Measurements from ENCODE around the gene ANK3. TPM values are rescaled to one million over a fixed set of nuclear protein-coding genes. Genes with fewer than 3 reads are reported as not detected.

The ANK3 gene
- total RNA-seq, 1 experiment from 2014 or later, result 6.7 TPM

- TF ChIP-seq CTCF (IDR thresholded peaks at IDR 0.05; ENCODE audit: unreplicated experiment), result no peak
- POLR2A ChIA-PET, result interaction anchor here (1.4 kb wide), 1 partner anchor 10 kb away, joined by 4 read pairs; no protein-coding TSS in a partner anchor
- no TSS peak for BruUV-seq (replicated peaks)
- no peaks in the 10 kb centered on the region for H3K9me3 Mint-ChIP-seq (ENCODE audit: unreplicated experiment)
- H3K4me1 Mint-ChIP-seq (ENCODE audit: insufficient read depth, unreplicated experiment), result no peaks in the 10 kb centered on the region
- DNase-seq (ENCODE audit: unreplicated experiment), result no peak
- CTCF ChIA-PET, result interaction anchor here (1.2 kb wide), 1 partner anchor 199 kb away, joined by 5 read pairs; no protein-coding TSS in a partner anchor
- H3K4me3 Mint-ChIP-seq (ENCODE audit: unreplicated experiment), result no peak overlapping the region
- H3K27ac Mint-ChIP-seq (ENCODE audit: low read depth, unreplicated experiment), result no peak overlapping the region
- H3K36me3 Mint-ChIP-seq (ENCODE audit: insufficient read depth, unreplicated experiment), result no peaks in the 10 kb centered on the region
- no peaks in the 10 kb centered on the region for H3K27me3 Mint-ChIP-seq (ENCODE audit: insufficient read depth, unreplicated experiment)
- intact Hi-C loops (cut with micrococcal nuclease), result loop anchor here (10.0 kb wide), 1 partner anchor 80 kb away; no protein-coding TSS in a partner anchor
Observed at GRCh38 chr10:60234551-60234950, 155.1 kb downstream of the ANK3 start.

GRCh38 chr10:60230892-60231291 is 158.8 kb downstream of the ANK3 start:
- intact Hi-C loops (cut with micrococcal nuclease), result loop anchor here (10.0 kb wide), 1 partner anchor 84 kb away; no protein-coding TSS in a partner anchor
- H3K36me3 Mint-ChIP-seq (ENCODE audit: insufficient read depth, unreplicated experiment), result no peaks in the 10 kb centered on the region
- H3K4me3 Mint-ChIP-seq (ENCODE audit: unreplicated experiment), result no peak overlapping the region
- CTCF ChIA-PET, result interaction anchor here (0.7 to 1.5 kb wide), 3 partner anchors 7 to 205 kb away, joined by 3 to 5 read pairs (median 3); no protein-coding TSS in a partner anchor
- no peak overlapping the region for H3K27ac Mint-ChIP-seq (ENCODE audit: low read depth, unreplicated experiment)
- no peak for DNase-seq (ENCODE audit: unreplicated experiment)
- no peak for TF ChIP-seq CTCF (IDR thresholded peaks at IDR 0.05; ENCODE audit: unreplicated experiment)
- no peaks in the 10 kb centered on the region for H3K27me3 Mint-ChIP-seq (ENCODE audit: insufficient read depth, unreplicated experiment)
- no peaks in the 10 kb centered on the region for H3K9me3 Mint-ChIP-seq (ENCODE audit: unreplicated experiment)
- POLR2A ChIA-PET, result interaction anchor here (0.7 to 1.8 kb wide), 2 partner anchors 8 to 48 kb away, joined by 4 to 5 read pairs; no protein-coding TSS in a partner anchor
- H3K4me1 Mint-ChIP-seq (ENCODE audit: insufficient read depth, unreplicated experiment), result no peaks in the 10 kb centered on the region
- no TSS peak for BruUV-seq (replicated peaks)

GRCh38 chr10:60224066-60224705 is 165.5 kb downstream of the ANK3 start:
- Mint-ChIP-seq H3K4me1 (ENCODE audit: insufficient read depth, unreplicated experiment) (no peaks in the 10 kb centered on the region), H3K27me3 (ENCODE audit: insufficient read depth, unreplicated experiment) (no peaks in the 10 kb centered on the region), H3K36me3 (ENCODE audit: insufficient read depth, unreplicated experiment) (no peaks in the 10 kb centered on the region), H3K9me3 (ENCODE audit: unreplicated experiment) (no peaks in the 10 kb centered on the region), H3K27ac (ENCODE audit: low read depth, unreplicated experiment) (no peak overlapping the region), H3K4me3 (ENCODE audit: unreplicated experiment) (no peak overlapping the region)
- BruUV-seq (replicated peaks), result no TSS peak
- ChIA-PET POLR2A (interaction anchor here (0.7 to 0.9 kb wide), 2 partner anchors 11 to 36 kb away, joined by 4 to 5 read pairs; no protein-coding TSS in a partner anchor), CTCF (interaction anchor here (0.7 to 0.8 kb wide), 6 partner anchors 9 to 152 kb away, joined by 3 to 4 read pairs (median 3); no protein-coding TSS in a partner anchor)
- intact Hi-C loops (cut with micrococcal nuclease), result no loop called here
- no peak for DNase-seq (ENCODE audit: unreplicated experiment)
- no peak for TF ChIP-seq CTCF (IDR thresholded peaks at IDR 0.05; ENCODE audit: unreplicated experiment)

- TF ChIP-seq CTCF (IDR thresholded peaks at IDR 0.05; ENCODE audit: unreplicated experiment), result no peak
- POLR2A ChIA-PET, result interaction anchor here (0.6 kb wide), 1 partner anchor 86 kb away, joined by 4 read pairs; no protein-coding TSS in a partner anchor
- CTCF ChIA-PET, result interaction anchor here (0.5 to 1.6 kb wide), 8 partner anchors 12 to 309 kb away, joined by 3 to 6 read pairs (median 3); no protein-coding TSS in a partner anchor
- intact Hi-C loops (cut with micrococcal nuclease), result no loop called here
- Mint-ChIP-seq H3K4me3 (ENCODE audit: unreplicated experiment) (no peak overlapping the region), H3K36me3 (ENCODE audit: insufficient read depth, unreplicated experiment) (peaks cover 5% of the 10 kb centered on the region), H3K9me3 (ENCODE audit: unreplicated experiment) (no peaks in the 10 kb centered on the region), H3K4me1 (ENCODE audit: insufficient read depth, unreplicated experiment) (no peaks in the 10 kb centered on the region), H3K27ac (ENCODE audit: low read depth, unreplicated experiment) (no peak overlapping the region), H3K27me3 (ENCODE audit: insufficient read depth, unreplicated experiment) (no peaks in the 10 kb centered on the region)
- DNase-seq (ENCODE audit: unreplicated experiment), result no peak
- BruUV-seq (replicated peaks), result no TSS peak
Observed at GRCh38 chr10:60222047-60222446, 167.6 kb downstream of the ANK3 start.

Data from MCF 10A (cell line).